COLO668 (cell line): ENCODE results near the gene ECM1.

ENCODE experiments used
- DNase-seq: peaks from one replicate; lab custom pipeline; 2025; ENCODE audit not compliant: unreplicated experiment; lab: John Stamatoyannopoulos, UW

ECM1 gene

GRCh38 chr1:150557065-150557600 is 49.2 kb downstream of the ECM1 start:
- no peak for DNase-seq

- no peak for DNase-seq
Observed at GRCh38 chr1:150557813-150558212, 49.9 kb downstream of the ECM1 start.

- DNase-seq: no peak
Observed at GRCh38 chr1:150558303-150558704, 50.4 kb downstream of the ECM1 start.

GRCh38 chr1:150558761-150559655 is 51.1 kb downstream of the ECM1 start:
- DNase-seq: no peak

GRCh38 chr1:150559656-150560010 is 51.7 kb downstream of the ECM1 start:
- DNase-seq: no peak

GRCh38 chr1:150560011-150560438 is 52.1 kb downstream of the ECM1 start:
- DNase-seq: peak; percentile 78

- DNase-seq: peak; percentile 92
Observed at GRCh38 chr1:150560576-150561253, 52.8 kb downstream of the ECM1 start.

- peak; percentile 87 for DNase-seq
Observed at GRCh38 chr1:150561254-150561973, 53.5 kb downstream of the ECM1 start.

GRCh38 chr1:150561974-150562445 is 54.1 kb downstream of the ECM1 start:
- peak; percentile 90 for DNase-seq

- DNase-seq: peak; percentile 34
Observed at GRCh38 chr1:150562446-150563339, 54.8 kb downstream of the ECM1 start.
